Erythroblast (primary cell): Measurements from ENCODE around the gene TMOD1.

Source experiments
- GATA1 ChIP-seq: IDR thresholded peaks from 2 replicates; pipeline ENCODE4 v1.6.1; 2011; ENCODE audit warnings: low read depth, mild to moderate bottlenecking, control low read depth, low read length, moderate library complexity
- POLR2A ChIP-seq: IDR thresholded peaks from 2 replicates; pipeline ENCODE4 v1.6.1; 2011; ENCODE audit warnings: mild to moderate bottlenecking, low read length

- TF ChIP-seq POLR2A (no peak), GATA1 (no peak)
Measured at GRCh38 chr9:97577051-97577450, 75.6 kb downstream of the TMOD1 start.
